ENCODE results near the gene CLDN1. TPM values are rescaled to one million over a fixed set of nuclear protein-coding genes. Genes with fewer than 3 reads are reported as not detected.

Gene CLDN1
- total and polyA plus RNA-seq, 2 of the 8 experiments (the other 6 are each of a cell fraction or from before 2014, with no cell fraction given), result 3.1 to 6.1 TPM

DNA sequence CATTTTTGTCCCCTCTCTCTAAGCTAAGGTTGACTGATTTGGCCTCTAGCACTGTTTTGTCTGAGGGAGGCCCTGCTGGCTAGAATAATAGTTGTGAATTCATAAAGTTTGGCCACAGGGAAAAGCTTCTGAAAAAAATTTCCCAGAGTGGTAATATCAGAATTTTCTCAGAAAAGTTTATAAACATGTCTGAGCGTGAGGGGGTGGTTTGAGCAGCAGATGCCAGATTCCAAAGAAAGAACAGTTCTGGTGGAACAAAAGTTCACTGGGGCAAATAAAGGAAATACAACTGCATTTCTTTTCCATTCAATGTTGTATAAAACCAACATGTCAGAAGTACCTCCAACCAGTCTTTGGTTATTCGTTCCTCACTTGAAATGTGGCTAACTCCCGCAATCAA is 61.2 kb downstream of the CLDN1 start (continued):
- TF ChIP-seq SAP30 (IDR thresholded peaks at IDR 0.05; ENCODE audit: insufficient read depth, insufficient replicate concordance, low read length) (no peak), POLR2AphosphoS5 (IDR thresholded peaks at IDR 0.05; ENCODE audit: low read depth, low read length) (no peak), KDM4A (IDR thresholded peaks at IDR 0.05; ENCODE audit: low read depth, low read length, severe bottlenecking) (no peak), KDM5A (IDR thresholded peaks at IDR 0.05; ENCODE audit: low read length) (no peak)

Data from H1 (cell line).